Subcutaneous adipose tissue (tissue), 4 donors: Measurements from ENCODE around the gene SH3GL3. TPM values are rescaled to one million over a fixed set of nuclear protein-coding genes. Genes with fewer than 3 reads are reported as not detected.

Experiments used
- CTCF ChIP-seq: fragments of 450-650 bp; IDR thresholded peaks from one replicate; pipeline ENCODE4 v1.5.1; 2016; ENCODE audit warnings: low read depth, mild to moderate bottlenecking, control low read depth, antibody characterized with exemption, moderate library complexity
- total RNA-seq, 4 donors: library from RNA; depleted of rRNA; stranded (reverse); fragments of >200 nt; gene quantifications; one replicate each; pipeline ENCODE4 v1.1.0, GENCODE V29; 2016

SH3GL3 gene
- total RNA-seq, 4 donors from 2014 or later = not detected

- no peak for TF ChIP-seq CTCF
Measured at GRCh38 chr15:83424101-83424500, 23.0 kb upstream of the SH3GL3 start.

- no peak for TF ChIP-seq CTCF
Measured at GRCh38 chr15:83430441-83430840, 16.7 kb upstream of the SH3GL3 start.

GRCh38 chr15:83431521-83431920 is 15.6 kb upstream of the SH3GL3 start:
- TF ChIP-seq CTCF = no peak

- TF ChIP-seq CTCF = no peak
Measured at GRCh38 chr15:83435202-83435601, 11.9 kb upstream of the SH3GL3 start.

DNA sequence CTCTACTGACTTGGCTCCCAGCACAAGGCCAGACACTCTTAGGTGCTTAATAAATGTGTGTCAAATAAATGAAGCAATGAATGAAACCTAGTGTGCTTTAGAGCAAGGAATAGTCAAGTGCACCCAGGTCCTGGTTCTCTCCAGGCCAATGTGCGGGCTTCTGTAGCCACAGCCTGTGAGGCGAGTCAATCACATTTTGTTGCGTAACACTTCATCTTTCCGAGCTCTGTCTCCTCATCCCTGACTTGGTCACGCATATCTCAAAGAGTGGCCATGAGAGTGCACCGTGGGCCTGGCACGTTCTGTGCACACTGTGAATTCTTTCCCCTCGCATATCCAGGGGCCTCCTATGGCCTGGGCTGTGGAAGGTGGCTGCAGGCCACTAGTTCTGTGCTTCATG is 11.4 kb upstream of the SH3GL3 start:
- no peak for TF ChIP-seq CTCF

- no peak for TF ChIP-seq CTCF
Measured at GRCh38 chr15:83436513-83437158, 10.5 kb upstream of the SH3GL3 start.

- no peak for TF ChIP-seq CTCF
Measured at GRCh38 chr15:83443076-83443847, 3.9 kb upstream of the SH3GL3 start.
